Fibroblast of the aortic adventitia (primary cell): ENCODE results near the gene FALEC. TPM values are rescaled to one million over a fixed set of nuclear protein-coding genes. Genes with fewer than 3 reads are reported as not detected.

Experiments used
- DNase-seq: peaks from one replicate; pipeline ENCODE4 v3.0.0-alpha.2; 2010; ENCODE audit warnings: low read depth
- H3K4me3 ChIP-seq: 2 replicates; pipeline ENCODE4 v1.5.1; 2011; ENCODE audit warnings: low read depth, mild to moderate bottlenecking, control low read depth, low read length, moderate library complexity
- CTCF ChIP-seq: IDR thresholded peaks from 2 replicates; pipeline ENCODE4 v1.5.1; 2011; ENCODE audit warnings: mild to moderate bottlenecking, low read length, control low read depth, inconsistent platforms; ENCODE audit not compliant: insufficient read depth
- total RNA-seq: library from RNA; depleted of rRNA; stranded (reverse); fragments of >200 nt; gene quantifications from 2 replicates; pipeline ENCODE4 v1.2.3, GENCODE V29; 2012; ENCODE audit warnings: low replicate concordance

Gene FALEC
- total RNA-seq, 1 donor: not detected

GRCh38 chr1:150486966-150487762, 28.4 kb upstream of the FALEC start, which contains the start of gene TARS2:
TSS of gene TARS2 (plus strand) at chr1:150487419. CDS start at chr1:150487451, 32 bp downstream.
- peak; percentile 100 for DNase-seq
- peak within 1 kb of the TSS; percentile 87 for H3K4me3 ChIP-seq
- peak; percentile 49 for TF ChIP-seq CTCF

- DNase-seq: no peak
- H3K4me3 ChIP-seq: peak overlapping the region; percentile 87
- TF ChIP-seq CTCF: no peak
These were observed 27.8 kb upstream of the FALEC start for GRCh38 chr1:150487763-150488115.

GRCh38 chr1:150493175-150493574, 22.4 kb upstream of the FALEC start:
- DNase-seq: no peak
- no peak overlapping the region for H3K4me3 ChIP-seq
- TF ChIP-seq CTCF: no peak

- TF ChIP-seq CTCF: no peak
- H3K4me3 ChIP-seq: no peak overlapping the region
- no peak for DNase-seq
These were observed 17.2 kb upstream of the FALEC start for GRCh38 chr1:150498342-150498741.

GRCh38 chr1:150505431-150505830, 10.1 kb upstream of the FALEC start:
- DNase-seq: no peak
- TF ChIP-seq CTCF: no peak
- H3K4me3 ChIP-seq: no peak overlapping the region

GRCh38 chr1:150507912-150508864, 7.4 kb upstream of the FALEC start, which contains the start of gene ECM1:
TSS of gene ECM1 (plus strand) at chr1:150508109. CDS start at chr1:150508210, 101 bp downstream.
- no peak for TF ChIP-seq CTCF
- peak within 1 kb of the TSS; percentile 69 for H3K4me3 ChIP-seq
- peak; percentile 81 for DNase-seq
